Fibroblast of lung (primary cell): ENCODE data around the gene PRSS33. TPM values are rescaled to one million over a fixed set of nuclear protein-coding genes. Genes with fewer than 3 reads are reported as not detected.

ENCODE experiments used
- DNase-seq, 2 donors: peaks; one replicate each; pipeline versions ENCODE4 v3.0.0 to v3.0.0-alpha.2; 2010; ENCODE audit warnings: low read depth in 2 of 2
- H2AFZ ChIP-seq: 2 replicates; pipeline ENCODE4 v1.5.1; 2012; ENCODE audit warnings: low read length, control low read depth, inconsistent platforms
- H3K27ac ChIP-seq: 2 replicates; pipeline ENCODE4 v1.5.1; 2011; ENCODE audit warnings: low read length, control low read depth; ENCODE audit not compliant: insufficient read depth
- H3K27me3 ChIP-seq: 2 replicates; pipeline ENCODE4 v1.5.1; 2011; ENCODE audit warnings: mild to moderate bottlenecking, low read length; ENCODE audit not compliant: control insufficient read depth, insufficient read depth
- H3K36me3 ChIP-seq: 2 replicates; pipeline ENCODE4 v1.5.1; 2011; ENCODE audit warnings: low read length; ENCODE audit not compliant: control insufficient read depth, insufficient read depth
- H3K4me1 ChIP-seq: 2 replicates; pipeline ENCODE4 v1.5.1; 2011; ENCODE audit warnings: low read length; ENCODE audit not compliant: control insufficient read depth, insufficient read depth; ENCODE audit errors: extremely low read depth
- H3K4me2 ChIP-seq: 2 replicates; pipeline ENCODE4 v1.5.1; 2011; ENCODE audit warnings: low read length, control low read depth; ENCODE audit not compliant: insufficient read depth; ENCODE audit errors: extremely low read depth
- H3K4me3 ChIP-seq, 4 experiments: fragments of 200-600 bp in 1 of 4; sonication (generic) in 1 of 4; replicated peaks in 1 of 4; 2 replicates each; pipeline ENCODE4 v1.5.1; 2011 to 2016; ENCODE audit warnings: low read length in 4 of 4, low read depth in 3 of 4, mild to moderate bottlenecking in 3 of 4, control low read depth in 2 of 4, inconsistent platforms in 1 of 4, mixed read lengths in 1 of 4; ENCODE audit not compliant: insufficient read depth in 1 of 4; ENCODE audit errors: control extremely low read depth in 1 of 4
- H3K79me2 ChIP-seq: 2 replicates; pipeline ENCODE4 v1.5.1; 2012; ENCODE audit warnings: mild to moderate bottlenecking, low read length, inconsistent platforms; ENCODE audit not compliant: control insufficient read depth, insufficient read depth
- H3K9ac ChIP-seq: 2 replicates; pipeline ENCODE4 v1.5.1; 2011; ENCODE audit warnings: mild to moderate bottlenecking, low read length, control low read depth; ENCODE audit not compliant: insufficient read depth
- H3K9me3 ChIP-seq: 2 replicates; pipeline ENCODE4 v1.5.1; 2012; ENCODE audit warnings: low read depth, low read length; ENCODE audit not compliant: control insufficient read depth, insufficient read depth
- H4K20me1 ChIP-seq: 2 replicates; pipeline ENCODE4 v1.5.1; 2011; ENCODE audit warnings: low read length; ENCODE audit not compliant: control insufficient read depth, insufficient read depth; ENCODE audit errors: extremely low read depth
- EZH2 ChIP-seq: IDR thresholded peaks from 2 replicates; pipeline ENCODE4 v1.5.1; 2012; ENCODE audit warnings: low read length, control low read depth, mild to moderate bottlenecking; ENCODE audit errors: missing control alignments
- polyA plus RNA-seq, 2 donors: library from polyadenylated mRNA; depleted of rRNA in 1 of 2; stranded (reverse) in 1 of 2; unstranded in 1 of 2; fragments of >200 nt; gene quantifications; 2 replicates each; pipeline ENCODE4 v1.2.1, GENCODE V29; 2011 to 2012; ENCODE audit warnings: missing spikeins in 1 of 2
- total RNA-seq: library from RNA; depleted of rRNA; stranded (reverse); fragments of >200 nt; gene quantifications from 2 replicates; pipeline ENCODE4 v1.2.1, GENCODE V29; 2014
- TF ChIP-seq, protein P1 (sequence below), 2 donors: IDR thresholded peaks in 1 of 2; conservative IDR thresholded peaks in 1 of 2; 1 replicate in 1 of 2; 2 replicates in 1 of 2; pipeline ENCODE4 v1.5.1; 2011 to 2012; ENCODE audit warnings: low read length in 2 of 2, control low read depth in 1 of 2, inconsistent platforms in 1 of 2, low read depth in 1 of 2, mild to moderate bottlenecking in 1 of 2

PRSS33 gene
- total and polyA plus RNA-seq, 2 donors (not counting 1 experiment from before 2014, with no cell fraction given), result not detected

DNA sequence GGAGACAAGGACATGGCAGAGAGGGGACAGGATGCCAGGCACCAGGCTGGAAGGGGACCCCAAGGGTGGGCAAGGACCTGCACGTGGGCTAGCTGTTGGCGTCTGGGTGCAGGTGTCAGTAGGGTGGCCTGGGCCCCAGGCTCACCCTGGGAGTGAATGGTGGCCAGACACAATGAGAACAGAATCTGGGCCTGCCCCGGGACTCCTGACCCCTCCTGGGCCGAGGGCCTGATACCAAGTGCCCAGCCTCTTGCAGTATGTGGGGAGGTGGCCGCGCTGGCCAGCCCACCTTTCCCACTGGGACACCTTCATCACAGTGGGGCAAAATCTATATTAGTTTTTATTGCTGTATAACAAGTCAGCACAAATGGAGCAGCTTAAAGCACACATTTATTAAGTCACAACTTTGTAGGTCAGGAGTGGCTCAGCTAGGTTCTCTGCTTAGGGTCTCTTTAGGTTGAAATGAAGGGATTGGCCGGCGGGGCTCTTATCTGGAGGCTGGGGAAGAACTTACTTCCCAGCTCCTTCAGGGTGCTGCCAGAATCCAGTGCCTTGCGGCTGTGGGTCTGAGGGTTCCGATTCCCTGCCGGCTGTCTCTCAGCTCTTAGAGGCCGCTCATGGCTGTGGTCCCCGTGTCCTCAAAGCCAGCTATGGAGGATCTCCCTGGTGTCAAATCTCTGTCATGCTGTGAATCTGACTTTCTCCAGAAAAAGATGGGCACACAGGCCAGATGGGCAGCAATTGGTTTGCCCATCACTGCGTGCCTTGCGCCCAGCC, 3.6 kb downstream of the PRSS33 start:
- H2AFZ ChIP-seq, result no peak overlapping the region
- DNase-seq, result no peak
- H3K4me1 ChIP-seq, result no peaks in the 10 kb centered on the region
- H3K79me2 ChIP-seq, result no peaks in the 10 kb centered on the region
- TF ChIP-seq, protein P1, sequence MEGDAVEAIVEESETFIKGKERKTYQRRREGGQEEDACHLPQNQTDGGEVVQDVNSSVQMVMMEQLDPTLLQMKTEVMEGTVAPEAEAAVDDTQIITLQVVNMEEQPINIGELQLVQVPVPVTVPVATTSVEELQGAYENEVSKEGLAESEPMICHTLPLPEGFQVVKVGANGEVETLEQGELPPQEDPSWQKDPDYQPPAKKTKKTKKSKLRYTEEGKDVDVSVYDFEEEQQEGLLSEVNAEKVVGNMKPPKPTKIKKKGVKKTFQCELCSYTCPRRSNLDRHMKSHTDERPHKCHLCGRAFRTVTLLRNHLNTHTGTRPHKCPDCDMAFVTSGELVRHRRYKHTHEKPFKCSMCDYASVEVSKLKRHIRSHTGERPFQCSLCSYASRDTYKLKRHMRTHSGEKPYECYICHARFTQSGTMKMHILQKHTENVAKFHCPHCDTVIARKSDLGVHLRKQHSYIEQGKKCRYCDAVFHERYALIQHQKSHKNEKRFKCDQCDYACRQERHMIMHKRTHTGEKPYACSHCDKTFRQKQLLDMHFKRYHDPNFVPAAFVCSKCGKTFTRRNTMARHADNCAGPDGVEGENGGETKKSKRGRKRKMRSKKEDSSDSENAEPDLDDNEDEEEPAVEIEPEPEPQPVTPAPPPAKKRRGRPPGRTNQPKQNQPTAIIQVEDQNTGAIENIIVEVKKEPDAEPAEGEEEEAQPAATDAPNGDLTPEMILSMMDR (conservative IDR thresholded peaks at IDR 0.05 in 1 of 2, IDR thresholded peaks at IDR 0.05 in 1 of 2; ENCODE audit: low read depth in 1 of 2, low read length in 2 of 2), result no peak
- no peak for TF ChIP-seq EZH2
- no peaks in the 10 kb centered on the region for H4K20me1 ChIP-seq
- no peak overlapping the region for H3K4me2 ChIP-seq
- H3K36me3 ChIP-seq, result no peaks in the 10 kb centered on the region
- no peak overlapping the region for H3K4me3 ChIP-seq
- H3K27ac ChIP-seq, result no peak overlapping the region
- H3K27me3 ChIP-seq, result peaks cover 26% of the 10 kb centered on the region
- no peaks in the 10 kb centered on the region for H3K9me3 ChIP-seq
- H3K9ac ChIP-seq, result no peak overlapping the region

DNA sequence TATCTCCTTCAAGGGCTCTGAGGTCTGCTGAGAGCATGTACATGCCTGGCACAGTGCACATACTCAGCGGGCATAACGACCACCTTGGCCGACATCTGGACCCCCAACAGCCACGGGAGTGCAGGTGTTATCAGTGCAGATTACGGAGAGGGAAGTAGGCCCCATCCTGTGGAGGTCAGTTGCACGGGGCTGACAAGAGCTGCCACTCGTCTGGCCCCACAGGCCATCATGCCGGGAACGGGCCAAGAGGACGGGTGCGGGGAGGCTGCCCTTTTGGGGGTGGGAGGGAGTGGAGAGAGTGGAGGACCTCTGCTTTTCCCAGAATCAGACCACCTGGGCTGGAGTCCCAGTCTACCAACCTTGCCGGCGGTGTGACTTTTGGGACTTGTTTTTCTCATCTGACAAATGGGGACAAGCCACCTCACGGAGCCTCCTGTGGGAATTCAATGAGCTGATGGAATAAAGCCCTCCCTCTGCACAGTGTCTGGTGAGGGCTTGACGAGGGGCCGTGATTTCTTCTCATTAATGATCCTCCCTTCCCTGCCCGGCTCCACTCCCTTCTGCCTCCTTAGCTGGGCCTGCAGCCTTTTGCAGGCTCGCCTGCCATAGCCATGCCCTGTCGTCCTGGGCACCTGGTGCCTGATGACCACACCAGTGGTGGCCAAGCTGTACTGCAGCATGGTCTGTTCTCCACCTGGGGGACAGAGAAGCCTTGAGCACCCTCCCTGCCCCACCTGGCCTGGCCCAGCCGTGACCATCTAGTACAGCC, 4.6 kb downstream of the PRSS33 start:
- Histone ChIP-seq H3K4me3 (no peak overlapping the region), H3K79me2 (peaks cover 8% of the 10 kb centered on the region), H3K9ac (no peak overlapping the region), H4K20me1 (no peaks in the 10 kb centered on the region), H3K27ac (no peak overlapping the region), H3K36me3 (no peaks in the 10 kb centered on the region), H3K4me2 (no peak overlapping the region), H3K4me1 (peaks cover 7% of the 10 kb centered on the region), H2AFZ (no peak overlapping the region), H3K27me3 (peaks cover 23% of the 10 kb centered on the region), H3K9me3 (no peaks in the 10 kb centered on the region)
- TF ChIP-seq, protein P1 (conservative IDR thresholded peaks at IDR 0.05 in 1 of 2, IDR thresholded peaks at IDR 0.05 in 1 of 2; ENCODE audit: low read depth in 1 of 2, low read length in 2 of 2), result no peak
- TF ChIP-seq EZH2, result no peak
- no peak for DNase-seq
